HL-60 (cell line): ENCODE data around the gene CCDC88C.

ENCODE experiments used
- CTCF ChIP-seq: IDR thresholded peaks from one replicate; pipeline ENCODE4 v1.5.1; 2011; ENCODE audit warnings: low read length, control low read depth, inconsistent platforms; ENCODE audit not compliant: insufficient read depth
- POLR2AphosphoS5 ChIP-seq: IDR thresholded peaks from 2 replicates; pipeline ENCODE4 v1.6.1; 2012; ENCODE audit warnings: low read depth

DNA sequence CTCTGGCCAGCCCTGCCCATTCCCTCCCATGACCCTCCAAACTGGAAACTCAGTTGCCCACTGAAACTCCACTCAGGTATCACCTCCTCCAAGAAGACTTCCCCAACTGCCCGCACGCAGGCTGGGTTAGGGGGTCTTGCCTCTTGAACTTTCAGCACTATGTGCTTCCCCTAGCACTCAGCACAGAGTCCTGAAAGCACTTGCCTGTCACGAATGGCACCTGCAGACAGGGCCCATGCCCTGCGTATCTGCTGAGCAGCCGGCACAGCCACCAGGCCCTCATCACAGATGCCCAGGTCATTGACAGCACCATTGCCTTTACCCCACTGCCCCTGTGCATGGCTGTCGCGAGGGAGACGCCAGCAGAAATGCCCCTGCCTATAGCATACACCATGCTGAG is 11.2 kb downstream of the CCDC88C start:
- TF ChIP-seq CTCF (no peak), POLR2AphosphoS5 (no peak)
